Mesenchymal stem cell (in vitro differentiated cells and primary cell): ENCODE results near the gene KIF6.
A peak's percentile ranks its signal among the peaks of the same experiment; 100 is the strongest.

ENCODE experiments used
- DNase-seq: peaks from one replicate; pipeline ENCODE4 v3.0.0-alpha.2; 2013
- H2AFZ ChIP-seq: one replicate; pipeline ENCODE4 v1.6.1; 2013; ENCODE audit warnings: low read depth, mild to moderate bottlenecking, control low read depth, inconsistent platforms, low read length, moderate library complexity
- H2AK5ac ChIP-seq: 2 replicates; pipeline ENCODE4 v1.6.1; 2013; ENCODE audit warnings: low read length, moderate library complexity, mild to moderate bottlenecking, inconsistent platforms; ENCODE audit not compliant: severe bottlenecking
- H2BK120ac ChIP-seq: one replicate; pipeline ENCODE4 v1.6.1; 2013; ENCODE audit warnings: low read depth, mild to moderate bottlenecking, inconsistent platforms, low read length, moderate library complexity
- H2BK12ac ChIP-seq, 2 experiments: one replicate each; pipeline ENCODE4 v1.6.1; 2013; ENCODE audit warnings: inconsistent platforms in 2 of 2, low read length in 2 of 2, mild to moderate bottlenecking in 2 of 2, moderate library complexity in 2 of 2, control low read depth in 1 of 2
- H2BK15ac ChIP-seq: one replicate; pipeline ENCODE4 v1.6.1; 2013; ENCODE audit warnings: mild to moderate bottlenecking, low read depth, inconsistent platforms; ENCODE audit not compliant: poor library complexity, severe bottlenecking
- H2BK5ac ChIP-seq: 2 replicates; pipeline ENCODE4 v1.6.1; 2013; ENCODE audit warnings: low read depth, mild to moderate bottlenecking, low read length, control low read depth, inconsistent platforms; ENCODE audit not compliant: poor library complexity, severe bottlenecking
- H3K14ac ChIP-seq, 2 experiments: one replicate each; pipeline ENCODE4 v1.6.1; 2013; ENCODE audit warnings: inconsistent platforms in 2 of 2, low read length in 2 of 2, control low read depth in 1 of 2, mild to moderate bottlenecking in 1 of 2, moderate library complexity in 1 of 2
- H3K18ac ChIP-seq, 2 experiments: one replicate each; pipeline ENCODE4 v1.6.1; 2013; ENCODE audit warnings: inconsistent platforms in 2 of 2, low read length in 2 of 2, control low read depth in 1 of 2, low read depth in 1 of 2, mild to moderate bottlenecking in 1 of 2
- H3K23ac ChIP-seq, 2 experiments: one replicate each; pipeline ENCODE4 v1.6.1; 2013; ENCODE audit warnings: inconsistent platforms in 2 of 2, low read length in 2 of 2, mild to moderate bottlenecking in 2 of 2, moderate library complexity in 2 of 2, control low read depth in 1 of 2
- H3K27ac ChIP-seq: 2 replicates; pipeline ENCODE4 v1.5.1; 2013; ENCODE audit warnings: mild to moderate bottlenecking, moderate library complexity, low read length, control low read depth, inconsistent platforms; ENCODE audit not compliant: poor library complexity, severe bottlenecking
- H3K27me3 ChIP-seq, 2 experiments: 2 replicates each; pipeline versions ENCODE4 v1.6.1 to v1.7.0; 2013; ENCODE audit warnings: low read length in 2 of 2, mild to moderate bottlenecking in 2 of 2, moderate library complexity in 2 of 2, control low read depth in 1 of 2, inconsistent platforms in 1 of 2; ENCODE audit not compliant: control insufficient read depth in 1 of 2, insufficient read depth in 1 of 2
- H3K36me3 ChIP-seq, 2 experiments: 2 replicates each; pipeline versions ENCODE4 v1.6.1 to v1.7.0; 2013; ENCODE audit warnings: low read length in 2 of 2, control low read depth in 1 of 2, inconsistent platforms in 1 of 2, low read depth in 1 of 2, mild to moderate bottlenecking in 1 of 2; ENCODE audit not compliant: insufficient read depth in 2 of 2, control insufficient read depth in 1 of 2
- H3K4ac ChIP-seq, 2 experiments: one replicate each; pipeline ENCODE4 v1.6.1; 2013; ENCODE audit warnings: inconsistent platforms in 2 of 2, low read length in 2 of 2, mild to moderate bottlenecking in 2 of 2, moderate library complexity in 2 of 2, control low read depth in 1 of 2, low read depth in 1 of 2
- H3K4me1 ChIP-seq: 2 replicates; pipeline ENCODE4 v1.6.1; 2013; ENCODE audit warnings: low read depth, low read length, control low read depth; ENCODE audit not compliant: control insufficient read depth, insufficient read depth
- H3K4me2 ChIP-seq: 2 replicates; pipeline ENCODE4 v1.6.1; 2013; ENCODE audit warnings: low read length, mild to moderate bottlenecking, inconsistent platforms; ENCODE audit not compliant: poor library complexity, severe bottlenecking
- H3K4me3 ChIP-seq, 2 experiments: 2 replicates each; pipeline versions ENCODE4 v1.5.1 to v1.7.0; 2013; ENCODE audit warnings: low read length in 2 of 2, mild to moderate bottlenecking in 2 of 2, control low read depth in 1 of 2, low read depth in 1 of 2; ENCODE audit not compliant: insufficient read depth in 1 of 2
- H3K79me1 ChIP-seq: replicated peaks from 2 replicates; pipeline ENCODE4 v1.6.1; 2013; ENCODE audit warnings: mild to moderate bottlenecking, control low read depth, low read length, inconsistent platforms; ENCODE audit not compliant: poor library complexity, severe bottlenecking
- H3K9ac ChIP-seq: 2 replicates; pipeline ENCODE4 v1.7.0; 2013; ENCODE audit warnings: mild to moderate bottlenecking, low read length, moderate library complexity
- H3K9me3 ChIP-seq: 2 replicates; pipeline ENCODE4 v1.7.0; 2013; ENCODE audit warnings: mild to moderate bottlenecking, low read length; ENCODE audit not compliant: control insufficient read depth
- H4K8ac ChIP-seq: one replicate; pipeline ENCODE4 v1.6.1; 2013; ENCODE audit warnings: inconsistent platforms, mild to moderate bottlenecking, low read length, moderate library complexity
- H4K91ac ChIP-seq: one replicate; pipeline ENCODE4 v1.6.1; 2013; ENCODE audit warnings: mild to moderate bottlenecking, low read length, inconsistent platforms
- WGBS: methylation state at CpG from one replicate; pipeline ENCODE4 v1.1.7; 2013; ENCODE audit warnings: mixed read lengths; 5-methylcytosine and 5-hydroxymethylcytosine counted together

Gene KIF6

DNA sequence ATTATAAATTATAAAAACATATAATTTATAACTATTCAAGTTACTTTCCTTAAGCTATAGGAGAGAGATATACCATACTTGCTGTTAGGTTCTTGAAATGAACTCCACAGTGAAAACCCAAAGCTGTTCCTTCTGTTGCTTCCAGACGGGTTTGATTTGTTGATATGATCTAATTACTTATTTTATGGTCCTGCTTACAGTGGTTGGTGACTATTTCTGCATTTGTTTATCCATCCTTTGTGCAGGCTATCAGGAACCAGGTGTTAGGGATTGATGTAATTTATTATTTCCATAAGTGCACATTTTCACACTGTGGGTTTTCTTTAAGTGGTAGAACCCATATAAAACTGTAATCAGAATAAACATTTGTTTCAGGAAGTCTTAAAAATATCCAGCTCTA lies 167.1 kb downstream of the KIF6 start:
- Histone ChIP-seq H3K27ac (no peak overlapping the region), H3K14ac (no peak overlapping the region), H4K91ac (no peak overlapping the region), H2BK15ac (no peak overlapping the region), H3K23ac (no peak overlapping the region), H2AK5ac (no peak overlapping the region), H3K4me2 (no peak overlapping the region), H3K27me3 (no peaks in the 10 kb centered on the region), H3K4me1 (peaks cover 18% of the 10 kb centered on the region), H3K18ac (no peak overlapping the region), H2BK5ac (no peak overlapping the region), H3K4ac (no peak overlapping the region), H3K79me1 (no peaks in the 10 kb centered on the region), H3K9ac (no peak overlapping the region), H3K4me3 (no peak overlapping the region), H2AFZ (no peak overlapping the region), H3K36me3 (no peaks in the 10 kb centered on the region), H2BK120ac (no peak overlapping the region), H4K8ac (no peak overlapping the region), H3K9me3 (no peaks in the 10 kb centered on the region), H2BK12ac (no peak overlapping the region)
- no peak for DNase-seq
- WGBS: 71% methylated on average over 1 of the region's 1 CpG

DNA sequence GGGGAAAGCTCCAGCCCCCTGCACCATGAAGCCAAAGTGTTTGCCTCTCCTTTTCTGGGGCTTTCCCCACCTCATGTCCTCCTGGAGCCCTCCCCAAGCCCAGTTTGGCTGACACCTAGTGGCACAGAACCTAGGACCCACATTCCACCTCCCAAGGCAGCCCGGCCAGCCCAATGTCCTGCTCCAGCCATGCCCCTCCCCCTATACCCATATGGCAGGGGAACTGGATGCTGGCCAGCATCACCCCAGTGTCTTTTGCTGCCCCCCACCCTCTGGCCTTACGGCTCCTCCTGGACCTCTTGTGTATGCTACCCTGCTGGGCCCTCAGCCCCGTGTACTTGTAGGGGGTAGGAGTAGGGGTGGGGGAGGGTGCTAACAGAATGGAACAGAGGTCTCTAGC lies 170.1 kb downstream of the KIF6 start:
- no peaks in the 10 kb centered on the region for H3K79me1 ChIP-seq
- H3K4me3 ChIP-seq: no peak overlapping the region
- H3K4me1 ChIP-seq: peaks cover 16% of the 10 kb centered on the region
- no peaks in the 10 kb centered on the region for H3K9me3 ChIP-seq
- H3K23ac ChIP-seq: no peak overlapping the region
- DNase-seq: no peak
- peak overlapping the region; percentile 35 for H4K91ac ChIP-seq
- no peaks in the 10 kb centered on the region for H3K27me3 ChIP-seq
- H3K14ac ChIP-seq: no peak overlapping the region
- H2BK15ac ChIP-seq: peak overlapping the region; percentile 23
- 87% methylated on average over 3 of the region's 3 CpGs for WGBS
- peak overlapping the region; percentile 75 for H4K8ac ChIP-seq
- peak overlapping the region in 1 of 2 experiments; percentile 40 for H3K18ac ChIP-seq
- H2AFZ ChIP-seq: no peak overlapping the region
- H3K27ac ChIP-seq: no peak overlapping the region
- H3K4me2 ChIP-seq: no peak overlapping the region
- H2AK5ac ChIP-seq: peak overlapping the region; percentile 6
- no peaks in the 10 kb centered on the region for H3K36me3 ChIP-seq
- H3K9ac ChIP-seq: no peak overlapping the region
- no peak overlapping the region for H2BK5ac ChIP-seq
- peak overlapping the region; percentile 69 for H2BK120ac ChIP-seq
- no peak overlapping the region for H3K4ac ChIP-seq
- peak overlapping the region in 1 of 2 experiments; percentile 18 for H2BK12ac ChIP-seq

DNA sequence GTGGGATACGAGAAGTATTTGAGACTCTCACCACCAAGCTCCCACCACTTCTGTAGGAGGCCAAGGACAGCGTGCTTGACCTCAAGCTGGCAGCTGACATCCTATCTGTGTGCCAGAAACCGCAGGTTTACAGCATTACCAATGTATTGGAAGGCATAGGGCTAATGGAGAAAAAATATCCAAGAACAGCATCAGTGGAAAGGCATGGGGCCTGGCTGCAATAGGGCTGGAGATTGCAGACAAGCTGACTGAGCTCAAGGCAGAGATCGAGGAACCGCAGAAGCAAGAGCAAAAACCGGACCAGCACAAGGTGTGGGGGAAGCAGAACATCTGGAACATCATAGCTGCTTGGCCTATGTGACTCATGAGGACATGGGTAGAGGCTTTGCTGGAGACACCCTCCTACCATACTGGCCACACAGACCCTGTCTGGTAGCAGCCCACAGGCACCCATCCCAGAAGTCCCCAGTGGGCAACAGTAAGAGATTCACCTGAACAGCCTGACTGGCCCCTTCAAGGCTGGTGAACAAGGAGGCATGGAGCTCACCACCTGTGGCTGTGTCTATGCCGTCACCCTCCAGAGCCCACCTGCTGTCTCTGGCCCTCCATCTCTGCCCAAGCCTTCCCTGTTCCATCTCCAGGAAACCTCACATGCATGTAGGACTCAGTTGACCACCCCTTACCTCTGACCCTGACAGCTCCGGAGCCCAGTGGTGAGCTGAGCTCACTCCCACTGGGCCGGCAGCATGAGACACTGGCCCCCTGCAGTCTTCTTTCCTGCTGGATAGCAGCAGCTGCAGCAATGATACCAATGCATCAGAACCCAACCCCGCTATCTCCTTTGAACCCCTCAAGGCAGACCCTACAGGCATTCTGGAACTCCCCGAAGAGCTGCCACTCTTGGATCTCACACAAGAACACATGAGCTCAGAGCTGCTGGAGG lies 171.1 kb downstream of the KIF6 start:
- H3K9me3 ChIP-seq: no peaks in the 10 kb centered on the region
- no peak overlapping the region for H2AFZ ChIP-seq
- peaks cover 16% of the 10 kb centered on the region for H3K4me1 ChIP-seq
- H3K23ac ChIP-seq: no peak overlapping the region
- H3K79me1 ChIP-seq: no peaks in the 10 kb centered on the region
- WGBS: 86% methylated on average over 11 of the region's 11 CpGs
- H2AK5ac ChIP-seq: no peak overlapping the region
- no peaks in the 10 kb centered on the region for H3K27me3 ChIP-seq
- no peak overlapping the region for H3K4me3 ChIP-seq
- H2BK120ac ChIP-seq: no peak overlapping the region
- no peak overlapping the region for H2BK15ac ChIP-seq
- H4K91ac ChIP-seq: no peak overlapping the region
- no peaks in the 10 kb centered on the region for H3K36me3 ChIP-seq
- peak overlapping the region in 1 of 2 experiments; percentile 4 for H3K4ac ChIP-seq
- no peak for DNase-seq
- no peak overlapping the region for H4K8ac ChIP-seq
- H3K4me2 ChIP-seq: no peak overlapping the region
- H2BK12ac ChIP-seq: peak overlapping the region in 1 of 2 experiments; percentile 57
- H3K9ac ChIP-seq: no peak overlapping the region
- H3K27ac ChIP-seq: no peak overlapping the region
- peak overlapping the region in 1 of 2 experiments; percentile 23 for H3K14ac ChIP-seq
- H2BK5ac ChIP-seq: no peak overlapping the region
- H3K18ac ChIP-seq: peak overlapping the region in 1 of 2 experiments; percentile 2

DNA sequence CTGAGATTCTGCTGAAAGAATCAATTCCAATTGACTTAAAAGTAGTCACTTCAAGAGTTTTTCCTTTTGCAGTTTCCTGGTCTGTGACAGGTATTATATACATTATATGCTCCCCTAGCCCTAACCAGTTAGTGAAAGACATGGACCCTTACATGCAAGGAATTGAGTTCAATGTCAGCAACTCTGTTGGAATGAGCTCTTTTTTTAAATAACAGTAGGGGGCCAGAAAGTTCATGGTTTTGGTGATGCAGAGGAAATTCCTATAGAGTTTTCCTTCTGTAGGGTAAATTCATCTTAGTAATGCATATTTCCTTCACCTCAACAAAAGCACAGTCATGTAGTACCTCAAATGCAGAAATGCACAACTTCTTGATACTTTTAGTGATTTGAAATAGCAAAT lies 172.2 kb downstream of the KIF6 start:
- Histone ChIP-seq H3K27me3 (no peaks in the 10 kb centered on the region), H4K91ac (no peak overlapping the region), H3K9me3 (no peaks in the 10 kb centered on the region), H3K27ac (no peak overlapping the region), H3K4ac (no peak overlapping the region), H2AK5ac (no peak overlapping the region), H3K9ac (no peak overlapping the region), H3K4me1 (peaks cover 16% of the 10 kb centered on the region), H3K18ac (no peak overlapping the region), H3K4me3 (no peak overlapping the region), H2BK120ac (no peak overlapping the region), H3K36me3 (no peaks in the 10 kb centered on the region), H4K8ac (no peak overlapping the region), H2AFZ (no peak overlapping the region), H2BK12ac (no peak overlapping the region), H2BK5ac (no peak overlapping the region), H3K23ac (no peak overlapping the region), H3K4me2 (no peak overlapping the region), H3K14ac (no peak overlapping the region), H3K79me1 (no peaks in the 10 kb centered on the region), H2BK15ac (no peak overlapping the region)
- no peak for DNase-seq
